HepG2 (cell line): ENCODE data around the gene SFXN5. TPM values are rescaled to one million over a fixed set of nuclear protein-coding genes. Genes with fewer than 3 reads are reported as not detected.

Experiments
- CREM ChIP-seq, 2 experiments: sonication (generic) in 1 of 2; formaldehyde crosslinking in 1 of 2; IDR thresholded peaks; 2 replicates each; pipeline versions ENCODE4 v1.4.0 to v1.6.1; 2016 to 2020; ENCODE audit warnings: antibody characterized with exemption in 1 of 2, mild to moderate bottlenecking in 1 of 2, missing genetic modification reagents in 1 of 2
- EP300 ChIP-seq, 3 experiments: sonication (generic) in 1 of 3; formaldehyde crosslinking in 1 of 3; IDR thresholded peaks; 2 replicates each; pipeline versions ENCODE4 v1.5.1 to v1.6.1; 2011 to 2020; ENCODE audit warnings: low read depth in 2 of 3, low read length in 2 of 3, borderline replicate concordance in 1 of 3, improper control_type of control experiment in 1 of 3, mild to moderate bottlenecking in 1 of 3, missing genetic modification reagents in 1 of 3, moderate library complexity in 1 of 3
- KDM3A ChIP-seq: IDR thresholded peaks from 2 replicates; pipeline ENCODE4 v1.6.1; 2018; ENCODE audit warnings: low read depth, missing compliant biosample characterization
- MBD4 ChIP-seq: IDR thresholded peaks from 2 replicates; pipeline ENCODE4 v1.6.1; 2012; ENCODE audit warnings: low read length, inconsistent platforms, borderline replicate concordance
- MEF2D ChIP-seq: sonication (generic); formaldehyde crosslinking; IDR thresholded peaks from 2 replicates; pipeline ENCODE4 v1.5.1; 2020; ENCODE audit warnings: mild to moderate bottlenecking, missing genetic modification reagents
- TMF1 ChIP-seq: sonication (generic); formaldehyde crosslinking; IDR thresholded peaks from 2 replicates; pipeline ENCODE4 v1.8.1; 2022; ENCODE audit warnings: low read depth, missing genetic modification reagents
- U2AF1 ChIP-seq: fragments of 200-400 bp; formaldehyde crosslinking; optimal IDR thresholded peaks from 2 replicates; pipeline ENCODE3; 2017; ENCODE audit warnings: mild to moderate bottlenecking, low read depth, low read length
- ZNF501 ChIP-seq: sonication (generic); formaldehyde crosslinking; IDR thresholded peaks from 2 replicates; pipeline ENCODE4 v1.5.1; 2020; ENCODE audit warnings: mild to moderate bottlenecking, moderate library complexity, missing genetic modification reagents
- ZNF703 ChIP-seq: sonication (generic); formaldehyde crosslinking; IDR thresholded peaks from 2 replicates; pipeline ENCODE4 v1.5.1; 2020; ENCODE audit warnings: missing genetic modification reagents, mild to moderate bottlenecking, moderate library complexity, borderline replicate concordance
- polyA plus RNA-seq, 8 experiments: library from polyadenylated mRNA; depleted of rRNA in 3 of 8; stranded (reverse) in 7 of 8; unstranded in 1 of 8; fragments of >200 nt; fragmentation: Illumina TruSeq in 4 of 8; extraction: Trizol in 4 of 8; gene quantifications; 2 replicates each; pipeline versions ENCODE4 v1.2.1 to v1.2.3, GENCODE V29; 2011 to 2016; ENCODE audit warnings: low read depth in 4 of 8, missing spikeins in 1 of 8, mixed read lengths in 1 of 8; ENCODE audit not compliant: insufficient read depth in 1 of 8
- total RNA-seq, 5 experiments: library from RNA; depleted of rRNA; stranded (reverse); fragments of >200 nt; fragmentation: Illumina TruSeq; extraction: Trizol; gene quantifications; 2 replicates each; pipeline ENCODE4 v1.2.3, GENCODE V29; 2016; ENCODE audit warnings: low read depth in 1 of 5
- TF ChIP-seq, protein P1 (sequence below): sonication (generic); formaldehyde crosslinking; IDR thresholded peaks from 2 replicates; pipeline ENCODE4 v1.5.0; 2020; ENCODE audit warnings: mild to moderate bottlenecking, missing genetic modification reagents
- TF ChIP-seq, protein P2 (sequence below): sonication (generic); formaldehyde crosslinking; IDR thresholded peaks from 2 replicates; pipeline ENCODE4 v1.5.0; 2020; ENCODE audit warnings: missing genetic modification reagents
- TF ChIP-seq, protein P3 (sequence below): sonication (generic); formaldehyde crosslinking; IDR thresholded peaks from one replicate; pipeline ENCODE4 v1.5.1; 2020; ENCODE audit warnings: mild to moderate bottlenecking, missing genetic modification reagents; ENCODE audit errors: not compliant biosample characterization
- TF ChIP-seq, protein P4 (sequence below): sonication (generic); formaldehyde crosslinking; IDR thresholded peaks from 2 replicates; pipeline ENCODE4 v1.5.0; 2020; ENCODE audit warnings: mild to moderate bottlenecking, missing genetic modification reagents

Gene SFXN5
- total and polyA plus RNA-seq, 2 of the 13 experiments (the other 11 are each of a cell fraction or from before 2014, with no cell fraction given), result 34.9 to 37.4 TPM

DNA sequence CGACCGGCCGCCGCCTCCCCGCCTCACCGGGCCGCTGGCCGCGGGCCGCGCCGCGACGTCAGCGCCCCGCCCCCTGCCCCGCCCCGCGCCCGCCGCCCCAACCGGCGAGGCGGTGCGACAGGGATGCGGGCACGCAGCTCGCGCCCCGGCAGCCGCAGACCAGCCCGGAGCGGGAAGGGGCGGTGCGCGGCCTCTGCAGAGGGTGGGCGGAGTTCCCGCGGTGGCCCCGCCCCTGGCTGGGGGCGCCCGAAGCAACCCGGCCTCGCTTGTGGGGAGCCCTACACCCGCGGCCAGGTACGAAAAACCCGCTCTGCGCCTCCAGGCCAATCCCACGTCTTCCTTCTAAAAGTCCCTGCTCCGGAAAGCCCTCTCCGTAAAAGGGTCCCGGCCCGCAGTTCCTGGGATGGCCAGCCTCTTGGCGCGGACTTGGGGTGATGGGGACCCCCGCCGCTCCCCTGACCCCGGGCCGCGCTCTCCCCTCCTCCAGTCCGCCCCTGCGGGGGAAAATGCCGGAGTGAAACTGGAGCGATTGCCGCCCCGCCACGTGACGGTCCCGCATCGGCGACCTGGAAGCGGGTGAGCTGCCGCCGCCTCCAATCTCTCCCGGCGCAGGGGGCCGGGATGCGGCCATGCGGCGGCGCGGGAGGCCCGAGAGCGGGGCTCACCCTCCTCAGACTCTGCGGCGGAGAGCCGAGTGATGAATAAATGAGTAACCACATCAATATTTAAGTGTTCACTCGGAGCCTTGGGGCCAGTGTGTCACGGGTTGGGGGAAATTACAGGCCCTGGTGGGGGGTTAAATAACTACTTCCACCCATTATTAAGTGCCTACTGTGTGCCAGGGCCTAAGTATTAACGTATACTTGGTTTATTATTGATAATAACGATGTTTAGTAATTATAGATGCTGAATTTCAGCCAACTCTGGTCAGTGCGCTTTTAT lies 41.7 kb upstream of the SFXN5 start, which contains the start of gene RAB11FIP5 (continued):
- TF ChIP-seq, protein P1, sequence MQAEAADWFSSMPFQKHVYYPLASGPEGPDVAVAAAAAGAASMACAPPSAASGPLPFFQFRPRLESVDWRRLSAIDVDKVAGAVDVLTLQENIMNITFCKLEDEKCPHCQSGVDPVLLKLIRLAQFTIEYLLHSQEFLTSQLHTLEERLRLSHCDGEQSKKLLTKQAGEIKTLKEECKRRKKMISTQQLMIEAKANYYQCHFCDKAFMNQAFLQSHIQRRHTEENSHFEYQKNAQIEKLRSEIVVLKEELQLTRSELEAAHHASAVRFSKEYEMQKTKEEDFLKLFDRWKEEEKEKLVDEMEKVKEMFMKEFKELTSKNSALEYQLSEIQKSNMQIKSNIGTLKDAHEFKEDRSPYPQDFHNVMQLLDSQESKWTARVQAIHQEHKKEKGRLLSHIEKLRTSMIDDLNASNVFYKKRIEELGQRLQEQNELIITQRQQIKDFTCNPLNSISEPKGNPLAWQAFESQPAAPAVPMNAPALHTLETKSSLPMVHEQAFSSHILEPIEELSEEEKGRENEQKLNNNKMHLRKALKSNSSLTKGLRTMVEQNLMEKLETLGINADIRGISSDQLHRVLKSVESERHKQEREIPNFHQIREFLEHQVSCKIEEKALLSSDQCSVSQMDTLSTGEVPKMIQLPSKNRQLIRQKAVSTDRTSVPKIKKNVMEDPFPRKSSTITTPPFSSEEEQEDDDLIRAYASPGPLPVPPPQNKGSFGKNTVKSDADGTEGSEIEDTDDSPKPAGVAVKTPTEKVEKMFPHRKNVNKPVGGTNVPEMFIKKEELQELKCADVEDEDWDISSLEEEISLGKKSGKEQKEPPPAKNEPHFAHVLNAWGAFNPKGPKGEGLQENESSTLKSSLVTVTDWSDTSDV (CRISPR knock-in tag), result peak; percentile 89
- TF ChIP-seq KDM3A (CRISPR knock-in tag), result peak; percentile 75; the same call in 1 of the 2 replicates
- TF ChIP-seq EP300 (IDR thresholded peaks at IDR 0.05; ENCODE audit: low read depth in 2 of 2, low read length in 2 of 2), result no peak
- TF ChIP-seq EP300 (CRISPR knock-in tag; IDR thresholded peaks at IDR 0.05; ENCODE audit: borderline replicate concordance), result no peak
- TF ChIP-seq ZNF501, result peak; percentile 96
- no peak for TF ChIP-seq CREM (IDR thresholded peaks at IDR 0.05)
- no peak for TF ChIP-seq CREM (CRISPR knock-in tag; IDR thresholded peaks at IDR 0.05)
- TF ChIP-seq ZNF703, result no peak
- TF ChIP-seq, protein P2, sequence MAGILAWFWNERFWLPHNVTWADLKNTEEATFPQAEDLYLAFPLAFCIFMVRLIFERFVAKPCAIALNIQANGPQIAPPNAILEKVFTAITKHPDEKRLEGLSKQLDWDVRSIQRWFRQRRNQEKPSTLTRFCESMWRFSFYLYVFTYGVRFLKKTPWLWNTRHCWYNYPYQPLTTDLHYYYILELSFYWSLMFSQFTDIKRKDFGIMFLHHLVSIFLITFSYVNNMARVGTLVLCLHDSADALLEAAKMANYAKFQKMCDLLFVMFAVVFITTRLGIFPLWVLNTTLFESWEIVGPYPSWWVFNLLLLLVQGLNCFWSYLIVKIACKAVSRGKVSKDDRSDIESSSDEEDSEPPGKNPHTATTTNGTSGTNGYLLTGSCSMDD (CRISPR knock-in tag), result no peak
- TF ChIP-seq, protein P3, sequence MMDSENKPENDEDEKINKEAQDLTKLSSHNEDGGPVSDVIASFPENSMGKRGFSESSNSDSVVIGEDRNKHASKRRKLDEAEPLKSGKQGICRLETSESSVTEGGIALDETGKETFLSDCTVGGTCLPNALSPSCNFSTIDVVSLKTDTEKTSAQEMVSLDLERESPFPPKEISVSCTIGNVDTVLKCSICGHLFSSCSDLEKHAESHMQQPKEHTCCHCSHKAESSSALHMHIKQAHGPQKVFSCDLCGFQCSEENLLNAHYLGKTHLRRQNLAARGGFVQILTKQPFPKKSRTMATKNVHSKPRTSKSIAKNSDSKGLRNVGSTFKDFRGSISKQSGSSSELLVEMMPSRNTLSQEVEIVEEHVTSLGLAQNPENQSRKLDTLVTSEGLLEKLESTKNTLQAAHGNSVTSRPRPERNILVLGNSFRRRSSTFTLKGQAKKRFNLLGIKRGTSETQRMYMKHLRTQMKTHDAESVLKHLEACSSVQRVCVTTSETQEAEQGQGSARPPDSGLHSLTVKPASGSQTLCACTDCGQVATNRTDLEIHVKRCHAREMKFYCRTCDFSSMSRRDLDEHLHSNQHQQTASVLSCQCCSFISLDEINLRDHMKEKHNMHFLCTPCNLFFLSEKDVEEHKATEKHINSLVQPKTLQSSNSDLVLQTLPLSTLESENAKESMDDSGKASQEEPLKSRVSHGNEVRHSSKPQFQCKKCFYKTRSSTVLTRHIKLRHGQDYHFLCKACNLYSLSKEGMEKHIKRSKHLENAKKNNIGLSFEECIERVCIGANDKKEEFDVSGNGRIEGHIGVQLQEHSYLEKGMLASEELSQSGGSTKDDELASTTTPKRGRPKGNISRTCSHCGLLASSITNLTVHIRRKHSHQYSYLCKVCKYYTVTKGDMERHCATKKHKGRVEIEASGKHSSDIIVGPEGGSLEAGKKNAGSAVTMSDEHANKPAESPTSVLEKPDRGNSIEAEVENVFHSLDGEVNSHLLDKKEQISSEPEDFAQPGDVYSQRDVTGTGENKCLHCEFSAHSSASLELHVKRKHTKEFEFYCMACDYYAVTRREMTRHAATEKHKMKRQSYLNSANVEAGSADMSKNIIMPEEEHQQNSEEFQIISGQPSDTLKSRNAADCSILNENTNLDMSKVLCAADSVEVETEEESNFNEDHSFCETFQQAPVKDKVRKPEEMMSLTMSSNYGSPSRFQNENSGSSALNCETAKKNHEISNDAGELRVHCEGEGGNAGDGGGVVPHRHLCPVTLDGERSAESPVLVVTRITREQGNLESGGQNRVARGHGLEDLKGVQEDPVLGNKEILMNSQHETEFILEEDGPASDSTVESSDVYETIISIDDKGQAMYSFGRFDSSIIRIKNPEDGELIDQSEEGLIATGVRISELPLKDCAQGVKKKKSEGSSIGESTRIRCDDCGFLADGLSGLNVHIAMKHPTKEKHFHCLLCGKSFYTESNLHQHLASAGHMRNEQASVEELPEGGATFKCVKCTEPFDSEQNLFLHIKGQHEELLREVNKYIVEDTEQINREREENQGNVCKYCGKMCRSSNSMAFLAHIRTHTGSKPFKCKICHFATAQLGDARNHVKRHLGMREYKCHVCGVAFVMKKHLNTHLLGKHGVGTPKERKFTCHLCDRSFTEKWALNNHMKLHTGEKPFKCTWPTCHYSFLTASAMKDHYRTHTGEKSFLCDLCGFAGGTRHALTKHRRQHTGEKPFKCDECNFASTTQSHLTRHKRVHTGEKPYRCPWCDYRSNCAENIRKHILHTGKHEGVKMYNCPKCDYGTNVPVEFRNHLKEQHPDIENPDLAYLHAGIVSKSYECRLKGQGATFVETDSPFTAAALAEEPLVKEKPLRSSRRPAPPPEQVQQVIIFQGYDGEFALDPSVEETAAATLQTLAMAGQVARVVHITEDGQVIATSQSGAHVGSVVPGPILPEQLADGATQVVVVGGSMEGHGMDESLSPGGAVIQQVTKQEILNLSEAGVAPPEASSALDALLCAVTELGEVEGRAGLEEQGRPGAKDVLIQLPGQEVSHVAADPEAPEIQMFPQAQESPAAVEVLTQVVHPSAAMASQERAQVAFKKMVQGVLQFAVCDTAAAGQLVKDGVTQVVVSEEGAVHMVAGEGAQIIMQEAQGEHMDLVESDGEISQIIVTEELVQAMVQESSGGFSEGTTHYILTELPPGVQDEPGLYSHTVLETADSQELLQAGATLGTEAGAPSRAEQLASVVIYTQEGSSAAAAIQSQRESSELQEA, result no peak
- TF ChIP-seq, protein P4, sequence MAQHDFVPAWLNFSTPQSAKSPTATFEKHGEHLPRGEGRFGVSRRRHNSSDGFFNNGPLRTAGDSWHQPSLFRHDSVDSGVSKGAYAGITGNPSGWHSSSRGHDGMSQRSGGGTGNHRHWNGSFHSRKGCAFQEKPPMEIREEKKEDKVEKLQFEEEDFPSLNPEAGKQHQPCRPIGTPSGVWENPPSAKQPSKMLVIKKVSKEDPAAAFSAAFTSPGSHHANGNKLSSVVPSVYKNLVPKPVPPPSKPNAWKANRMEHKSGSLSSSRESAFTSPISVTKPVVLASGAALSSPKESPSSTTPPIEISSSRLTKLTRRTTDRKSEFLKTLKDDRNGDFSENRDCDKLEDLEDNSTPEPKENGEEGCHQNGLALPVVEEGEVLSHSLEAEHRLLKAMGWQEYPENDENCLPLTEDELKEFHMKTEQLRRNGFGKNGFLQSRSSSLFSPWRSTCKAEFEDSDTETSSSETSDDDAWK, result no peak
- no peak for TF ChIP-seq TMF1 (CRISPR knock-in tag)
- no peak for TF ChIP-seq U2AF1
- peak; percentile 64; the same call in 1 of the 2 replicates for TF ChIP-seq MEF2D (CRISPR knock-in tag)
- no peak for TF ChIP-seq MBD4
